H1 (cell line): ENCODE measurements around the gene SEC61B. TPM values are rescaled to one million over a fixed set of nuclear protein-coding genes. Genes with fewer than 3 reads are reported as not detected.
A peak's percentile ranks its signal among the peaks of the same experiment; 100 is the strongest.

Experiments used
- CTCF ChIA-PET: fragments of 300-600 bp; sonication (Branson Sonifier 250); formaldehyde crosslinking; loops from one replicate; lab custom pipeline; 2021; ENCODE audit not compliant: partially characterized antibody; lab: Charles Lee
- POLR2A ChIA-PET: fragments of 300-600 bp; sonication (Branson Sonifier 250); formaldehyde crosslinking; loops from one replicate; lab custom pipeline; 2021; ENCODE audit warnings: inconsistent platforms; ENCODE audit not compliant: partially characterized antibody; lab: Charles Lee
- DNase-seq, 2 experiments: peaks; one replicate each; pipeline versions ENCODE4 v3.0.0 to v3.0.0-alpha.2; 2010 to 2022; ENCODE audit warnings: low spot score in 2 of 2, low read depth in 1 of 2, mixed read lengths in 1 of 2
- FAIRE-seq: peaks from 2 replicates; lab custom pipeline; 2011; peaks lifted over from hg19 to GRCh38; lab: Jason Lieb, UNC
- H2AFZ ChIP-seq: 2 replicates; pipeline ENCODE4 v1.8.1; 2012; ENCODE audit warnings: low read length, inconsistent platforms
- H2AK5ac ChIP-seq: 2 replicates; pipeline ENCODE4 v1.6.1; 2013; ENCODE audit warnings: low read depth, low read length
- H2BK120ac ChIP-seq: replicated peaks from 2 replicates; pipeline ENCODE3; 2013; ENCODE audit warnings: low read depth, low read length, inconsistent platforms
- H2BK12ac ChIP-seq: 2 replicates; pipeline ENCODE4 v1.6.1; 2013; ENCODE audit warnings: low read depth, low read length
- H2BK15ac ChIP-seq: 2 replicates; pipeline ENCODE4 v1.6.1; 2013; ENCODE audit warnings: low read length
- H2BK20ac ChIP-seq: 2 replicates; pipeline ENCODE4 v1.6.1; 2013; ENCODE audit warnings: low read length
- H2BK5ac ChIP-seq: 2 replicates; pipeline ENCODE4 v1.6.1; 2013; ENCODE audit warnings: low read depth, low read length
- H3K14ac ChIP-seq: 2 replicates; pipeline ENCODE4 v1.6.1; 2013; ENCODE audit warnings: inconsistent platforms; ENCODE audit not compliant: insufficient read length
- H3K18ac ChIP-seq: 2 replicates; pipeline ENCODE4 v1.6.1; 2013; ENCODE audit warnings: low read length; ENCODE audit errors: extremely low read depth
- H3K23ac ChIP-seq: 2 replicates; pipeline ENCODE4 v1.6.1; 2013; ENCODE audit warnings: inconsistent platforms; ENCODE audit not compliant: insufficient read length
- H3K23me2 ChIP-seq: 2 replicates; pipeline ENCODE4 v1.6.1; 2013; ENCODE audit warnings: low read depth, low read length
- H3K27ac ChIP-seq: 2 replicates; pipeline ENCODE4 v1.6.1; 2011; ENCODE audit warnings: low read depth, low read length, inconsistent platforms
- H3K27me3 ChIP-seq, 4 experiments: replicated peaks in 1 of 4; 1 replicate in 1 of 4; 2 replicates in 3 of 4; pipeline versions ENCODE4 v1.6.1 to v1.8.1; 2011 to 2013; ENCODE audit warnings: low read length in 3 of 4, mild to moderate bottlenecking in 3 of 4, inconsistent platforms in 2 of 4, mixed read lengths in 2 of 4, moderate library complexity in 1 of 4; ENCODE audit not compliant: control insufficient read depth in 3 of 4, insufficient read depth in 3 of 4; ENCODE audit errors: extremely low read depth in 1 of 4
- H3K36me3 ChIP-seq, 4 experiments: 2 replicates each; pipeline versions ENCODE4 v1.6.1 to v1.8.1; 2011 to 2013; ENCODE audit warnings: mild to moderate bottlenecking in 4 of 4, low read length in 3 of 4, moderate library complexity in 2 of 4, control low read depth in 1 of 4, inconsistent platforms in 1 of 4; ENCODE audit not compliant: insufficient read depth in 4 of 4, control insufficient read depth in 2 of 4
- H3K4ac ChIP-seq: replicated peaks from 2 replicates; pipeline ENCODE3; 2013; ENCODE audit warnings: low read length, low read depth, mixed read lengths, inconsistent platforms; ENCODE audit not compliant: insufficient read length
- H3K4me1 ChIP-seq, 4 experiments: replicated peaks in 1 of 4; 1 replicate in 1 of 4; 2 replicates in 3 of 4; pipeline versions ENCODE4 v1.6.1 to v1.8.1; 2011 to 2013; ENCODE audit warnings: low read length in 3 of 4, inconsistent platforms in 2 of 4, mixed read lengths in 1 of 4; ENCODE audit not compliant: insufficient read depth in 4 of 4, control insufficient read depth in 3 of 4
- H3K4me2 ChIP-seq, 2 experiments: 2 replicates each; pipeline versions ENCODE4 v1.6.1 to v1.8.1; 2011 to 2013; ENCODE audit warnings: low read depth in 2 of 2, low read length in 2 of 2, control low read depth in 1 of 2, inconsistent platforms in 1 of 2, mild to moderate bottlenecking in 1 of 2; ENCODE audit not compliant: insufficient read depth in 1 of 2
- H3K4me3 ChIP-seq, 4 experiments: fragments of 200-600, 300-600 bp in 1 of 4; sonication (generic), shearing (Covaris generic), sonication (Bioruptor Twin) in 1 of 4; 2 replicates each; pipeline versions ENCODE4 v1.5.1 to v1.8.1; 2011 to 2016; ENCODE audit warnings: low read length in 4 of 4, low read depth in 3 of 4, control low read depth in 2 of 4, inconsistent platforms in 2 of 4, mild to moderate bottlenecking in 2 of 4, mixed read lengths in 1 of 4, moderate library complexity in 1 of 4; ENCODE audit not compliant: insufficient read depth in 2 of 4; ENCODE audit errors: extremely low read depth in 1 of 4
- H3K56ac ChIP-seq: replicated peaks from 2 replicates; pipeline ENCODE3; 2013; ENCODE audit warnings: low read depth, mild to moderate bottlenecking, mixed read lengths, low read length, inconsistent platforms; ENCODE audit not compliant: insufficient read length
- H3K79me1 ChIP-seq: 2 replicates; pipeline ENCODE4 v1.6.1; 2013; ENCODE audit warnings: low read depth, low read length, control low read depth
- H3K79me2 ChIP-seq, 2 experiments: 2 replicates each; pipeline versions ENCODE4 v1.6.1 to v1.8.1; 2012 to 2013; ENCODE audit warnings: low read length in 2 of 2, mild to moderate bottlenecking in 2 of 2, inconsistent platforms in 1 of 2; ENCODE audit not compliant: insufficient read depth in 2 of 2, control insufficient read depth in 1 of 2
- H3K9ac ChIP-seq, 4 experiments: replicated peaks in 1 of 4; 1 replicate in 1 of 4; 2 replicates in 3 of 4; pipeline versions ENCODE4 v1.6.1 to v1.8.1; 2011 to 2013; ENCODE audit warnings: low read depth in 3 of 4, low read length in 3 of 4, control low read depth in 2 of 4, mild to moderate bottlenecking in 2 of 4, moderate library complexity in 2 of 4, inconsistent platforms in 1 of 4; ENCODE audit errors: extremely low read depth in 1 of 4
- H3K9me3 ChIP-seq, 2 experiments: 2 replicates each; pipeline versions ENCODE4 v1.6.1 to v1.8.1; 2012 to 2013; ENCODE audit warnings: mild to moderate bottlenecking in 2 of 2, moderate library complexity in 2 of 2, control low read depth in 1 of 2, inconsistent platforms in 1 of 2, low read depth in 1 of 2, low read length in 1 of 2, mixed read lengths in 1 of 2; ENCODE audit not compliant: insufficient read depth in 2 of 2
- H4K20me1 ChIP-seq, 2 experiments: replicated peaks in 1 of 2; 2 replicates each; pipeline versions ENCODE3 to v1.8.1; 2011 to 2013; ENCODE audit warnings: inconsistent platforms in 2 of 2, low read length in 2 of 2, mild to moderate bottlenecking in 1 of 2; ENCODE audit not compliant: insufficient read depth in 2 of 2, control insufficient read depth in 1 of 2
- H4K5ac ChIP-seq: 2 replicates; pipeline ENCODE4 v1.6.1; 2013; ENCODE audit warnings: low read length, low read depth, mixed read lengths, inconsistent platforms; ENCODE audit not compliant: insufficient read length
- H4K8ac ChIP-seq: 2 replicates; pipeline ENCODE4 v1.8.0; 2013; ENCODE audit warnings: mild to moderate bottlenecking, moderate library complexity, low read length, inconsistent platforms; ENCODE audit not compliant: insufficient read depth; ENCODE audit errors: extremely low read depth
- H4K91ac ChIP-seq: replicated peaks from 2 replicates; pipeline ENCODE3; 2013; ENCODE audit warnings: low read length, mixed read lengths, inconsistent platforms; ENCODE audit not compliant: insufficient read length
- BACH1 ChIP-seq: IDR thresholded peaks from 2 replicates; pipeline ENCODE4 v1.6.1; 2012; ENCODE audit warnings: low read length, improper control_type of control experiment
- GABPA ChIP-seq: IDR thresholded peaks from 2 replicates; pipeline ENCODE4 v1.6.1; 2011; ENCODE audit warnings: mild to moderate bottlenecking, low read length, moderate library complexity, borderline replicate concordance; ENCODE audit not compliant: insufficient read depth
- POLR2AphosphoS5 ChIP-seq: IDR thresholded peaks from 2 replicates; pipeline ENCODE4 v1.6.1; 2011; ENCODE audit warnings: low read depth, low read length
- RFX5 ChIP-seq: IDR thresholded peaks from 2 replicates; pipeline ENCODE4 v1.6.1; 2011; ENCODE audit warnings: low read depth, low read length, improper control_type of control experiment, borderline replicate concordance
- RXRA ChIP-seq: IDR thresholded peaks from 2 replicates; pipeline ENCODE4 v1.6.1; 2011; ENCODE audit warnings: low read depth, mild to moderate bottlenecking, low read length, moderate library complexity; ENCODE audit not compliant: insufficient read depth
- SAP30 ChIP-seq: fragments of 300-600 bp; sonication (generic); IDR thresholded peaks from 2 replicates; pipeline ENCODE4 v1.7.1; 2012; ENCODE audit warnings: low read length, moderate library complexity, mild to moderate bottlenecking, inconsistent platforms; ENCODE audit not compliant: insufficient read depth, insufficient replicate concordance
- SP2 ChIP-seq: IDR thresholded peaks from 2 replicates; pipeline ENCODE4 v1.6.1; 2012; ENCODE audit warnings: mild to moderate bottlenecking, low read length, inconsistent platforms
- TEAD4 ChIP-seq: IDR thresholded peaks from 2 replicates; pipeline ENCODE4 v1.6.1; 2012; ENCODE audit warnings: low read depth, low read length, inconsistent platforms, mixed read lengths
- WGBS, 2 experiments: shearing (Covaris generic) in 1 of 2; methylation state at CpG; one replicate each; pipeline versions ENCODE4 v1.1.6 to v1.1.7; 2013 to 2015; ENCODE audit warnings: low lambda C conversion rate in 2 of 2, mixed read lengths in 2 of 2, inconsistent platforms in 1 of 2, low coverage in 1 of 2, missing lambda C conversion rate in 1 of 2; ENCODE audit not compliant: insufficient replicate concordance in 2 of 2, insufficient coverage in 1 of 2, insufficient read length in 1 of 2; ENCODE audit errors: extremely low coverage in 1 of 2, missing lambda C conversion rate in 1 of 2; 5-methylcytosine and 5-hydroxymethylcytosine counted together
- polyA plus RNA-seq, 7 experiments: library from polyadenylated mRNA; depleted of rRNA in 3 of 7; stranded (reverse) in 5 of 7; unstranded in 2 of 7; fragments of >200 nt in 5 of 7; fragments of 200-250 nt in 2 of 7; gene quantifications; 1 replicate in 5 of 7; 2 replicates in 1 of 7; 4 replicates in 1 of 7; pipeline versions ENCODE4 v1.2.1 to v1.2.3, GENCODE V29; 2011 to 2013; ENCODE audit warnings: missing spikeins in 2 of 7, mixed read lengths in 2 of 7
- total RNA-seq: library from RNA; stranded (reverse); fragmentation: NEBNext Ultra II Directional; extraction: Animal tissue kit (Norgen Biotek cat#: 25700); gene quantifications from 2 replicates; pipeline ENCODE4 v1.2.1, GENCODE V29; 2021
- TF ChIP-seq, protein P1 (sequence below), 3 experiments: IDR thresholded peaks; 1 replicate in 2 of 3; 2 replicates in 1 of 3; pipeline versions ENCODE4 v1.5.1 to v1.6.1; 2011; ENCODE audit warnings: low read length in 3 of 3, mild to moderate bottlenecking in 3 of 3, inconsistent platforms in 2 of 3, low read depth in 1 of 3, moderate library complexity in 1 of 3; ENCODE audit not compliant: insufficient read depth in 1 of 3; ENCODE audit errors: control extremely low read depth in 1 of 3

SEC61B gene
- total and polyA plus RNA-seq, 2 of the 8 experiments (the other 6 are each of a cell fraction or from before 2014, with no cell fraction given): 155 to 379 TPM

DNA sequence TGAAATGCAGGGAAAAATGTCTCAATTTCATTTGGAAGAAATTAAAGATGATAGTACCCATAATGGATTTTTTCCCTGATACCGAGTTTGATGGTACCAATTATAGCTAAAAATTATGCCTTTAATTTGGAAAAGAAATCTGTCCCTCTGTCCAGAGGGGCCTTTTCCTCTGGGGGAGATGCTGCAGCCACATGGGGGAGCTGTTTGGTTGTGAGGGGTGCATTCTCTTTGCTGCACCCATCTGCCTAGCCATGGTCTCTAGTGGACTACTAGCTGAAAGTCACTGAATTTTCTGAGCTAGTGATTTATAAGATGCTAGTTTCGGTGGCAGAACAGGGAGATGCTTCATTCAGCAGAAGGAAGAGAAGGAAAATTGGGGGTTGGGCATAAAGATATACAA, 9.6 kb downstream of the SEC61B start:
- Histone ChIP-seq H2AFZ (no peak overlapping the region), H3K36me3 (peaks cover 5 to 29% (median 13%) of the 10 kb centered on the region in 4 experiments; a peak in 6 of 8 replicates)
- 86% methylated on average over 2 of the region's 2 CpGs; no CpG with 5 or more reads in 1 of the 2 experiments for WGBS, 2 experiments
- TF ChIP-seq BACH1 (no peak), SP2 (no peak), TEAD4 (no peak), SAP30 (no peak), GABPA (no peak), RFX5 (no peak), POLR2AphosphoS5 (no peak), RXRA (no peak)
- TF ChIP-seq, protein P1, sequence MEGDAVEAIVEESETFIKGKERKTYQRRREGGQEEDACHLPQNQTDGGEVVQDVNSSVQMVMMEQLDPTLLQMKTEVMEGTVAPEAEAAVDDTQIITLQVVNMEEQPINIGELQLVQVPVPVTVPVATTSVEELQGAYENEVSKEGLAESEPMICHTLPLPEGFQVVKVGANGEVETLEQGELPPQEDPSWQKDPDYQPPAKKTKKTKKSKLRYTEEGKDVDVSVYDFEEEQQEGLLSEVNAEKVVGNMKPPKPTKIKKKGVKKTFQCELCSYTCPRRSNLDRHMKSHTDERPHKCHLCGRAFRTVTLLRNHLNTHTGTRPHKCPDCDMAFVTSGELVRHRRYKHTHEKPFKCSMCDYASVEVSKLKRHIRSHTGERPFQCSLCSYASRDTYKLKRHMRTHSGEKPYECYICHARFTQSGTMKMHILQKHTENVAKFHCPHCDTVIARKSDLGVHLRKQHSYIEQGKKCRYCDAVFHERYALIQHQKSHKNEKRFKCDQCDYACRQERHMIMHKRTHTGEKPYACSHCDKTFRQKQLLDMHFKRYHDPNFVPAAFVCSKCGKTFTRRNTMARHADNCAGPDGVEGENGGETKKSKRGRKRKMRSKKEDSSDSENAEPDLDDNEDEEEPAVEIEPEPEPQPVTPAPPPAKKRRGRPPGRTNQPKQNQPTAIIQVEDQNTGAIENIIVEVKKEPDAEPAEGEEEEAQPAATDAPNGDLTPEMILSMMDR (IDR thresholded peaks at IDR 0.05; ENCODE audit: control extremely low read depth in 1 of 3, insufficient read depth in 1 of 3, low read depth in 1 of 3, low read length in 3 of 3): peak; percentile 68 to 73 (median 69)

More for the DNA sequence above, 9.6 kb downstream of the SEC61B start:
- FAIRE-seq: no peak
- H3K56ac ChIP-seq: no peak overlapping the region
- no peaks in the 10 kb centered on the region for H3K4me1 ChIP-seq
- no peaks in the 10 kb centered on the region for H3K27me3 ChIP-seq
- H4K91ac ChIP-seq: no peak overlapping the region
- H3K18ac ChIP-seq: no peak overlapping the region
- ChIA-PET CTCF (interaction anchor here (0.7 to 4.6 kb wide), 33 partner anchors 9 to 1365 kb away, joined by 3 to 42 read pairs (median 5); partner anchors contain the start of genes ALG2 and SEC61B), POLR2A (interaction anchor here (1.0 to 6.0 kb wide), 2 partner anchors 9 to 13 kb away, joined by 3 to 38 read pairs; partner anchors contain the start of genes ALG2 and SEC61B)
- H2BK5ac ChIP-seq: no peak overlapping the region
- no peaks in the 10 kb centered on the region for H3K9me3 ChIP-seq
- H2BK120ac ChIP-seq: no peak overlapping the region
- H2BK12ac ChIP-seq: no peak overlapping the region
- H2AK5ac ChIP-seq: no peak overlapping the region
- DNase-seq: peak in 1 of 2 experiments; percentile 55
- H3K23ac ChIP-seq: no peak overlapping the region
- H3K27ac ChIP-seq: no peak overlapping the region
- no peaks in the 10 kb centered on the region; the same call in 1 of the 2 replicates for H3K79me1 ChIP-seq
- no peak overlapping the region for H3K4ac ChIP-seq
- H4K20me1 ChIP-seq: no peaks in the 10 kb centered on the region
- no peak overlapping the region for H4K8ac ChIP-seq
- H2BK15ac ChIP-seq: no peak overlapping the region
- H2BK20ac ChIP-seq: no peak overlapping the region
- no peaks in the 10 kb centered on the region for H3K23me2 ChIP-seq
- H3K9ac ChIP-seq: no peak overlapping the region
- peaks cover 0 to under 1% of the 10 kb centered on the region in 2 experiments; a peak in 1 of 4 replicates for H3K79me2 ChIP-seq
- no peak overlapping the region for H4K5ac ChIP-seq
- H3K14ac ChIP-seq: no peak overlapping the region
- no peak overlapping the region for H3K4me2 ChIP-seq
- H3K4me3 ChIP-seq: no peak overlapping the region
